Retina (tissue), 1 donor: ENCODE data around the gene SNURF.
A peak's percentile ranks its signal among the peaks of the same experiment; 100 is the strongest.
"Not testable (repeated sequence)": the region's sequence is repeated elsewhere in the genome, so short reads cannot be mapped to it uniquely, and the experiment has no call there.

Experiments
- DNase-seq: peaks from one replicate; pipeline ENCODE4 v3.0.0-alpha.2; 2016

Gene SNURF, protein sequence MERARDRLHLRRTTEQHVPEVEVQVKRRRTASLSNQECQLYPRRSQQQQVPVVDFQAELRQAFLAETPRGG

DNA sequence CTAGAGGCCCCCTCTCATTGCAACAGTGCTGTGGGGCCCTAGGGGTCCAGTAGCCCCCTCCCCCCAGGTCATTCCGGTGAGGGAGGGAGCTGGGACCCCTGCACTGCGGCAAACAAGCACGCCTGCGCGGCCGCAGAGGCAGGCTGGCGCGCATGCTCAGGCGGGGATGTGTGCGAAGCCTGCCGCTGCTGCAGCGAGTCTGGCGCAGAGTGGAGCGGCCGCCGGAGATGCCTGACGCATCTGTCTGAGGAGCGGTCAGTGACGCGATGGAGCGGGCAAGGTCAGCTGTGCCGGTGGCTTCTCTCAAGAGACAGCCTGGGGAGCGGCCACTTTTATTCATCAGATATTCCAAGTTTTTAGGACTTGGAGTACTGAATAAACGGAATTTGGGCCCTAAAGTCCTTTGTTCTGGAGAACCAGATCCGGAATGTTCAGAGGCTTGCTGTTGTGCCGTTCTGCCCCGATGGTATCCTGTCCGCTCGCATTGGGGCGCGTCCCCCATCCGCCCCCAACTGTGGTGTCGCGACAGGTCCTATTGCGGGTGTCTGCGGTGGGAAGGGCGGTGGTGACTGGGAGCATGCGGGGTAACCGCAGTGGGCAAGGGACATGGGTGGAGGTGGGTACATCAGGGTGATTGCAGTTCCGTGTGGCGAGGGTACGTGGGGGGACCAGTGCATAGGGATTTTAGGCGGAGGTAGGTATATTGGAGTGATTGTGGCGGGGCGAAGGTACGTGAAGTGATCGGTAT, at the start of gene SNURF, which contains the start of gene SNRPN:
Gene SNURF (plus strand): TSS at position 205 of the 748 bp plus-strand sequence. CDS start 62 bp downstream, at position 267.
Gene SNRPN (plus strand): TSS at position 205 of the 748 bp plus-strand sequence. CDS start 19,467 bp downstream, outside the sequence.
- peak; percentile 79 for DNase-seq

DNA sequence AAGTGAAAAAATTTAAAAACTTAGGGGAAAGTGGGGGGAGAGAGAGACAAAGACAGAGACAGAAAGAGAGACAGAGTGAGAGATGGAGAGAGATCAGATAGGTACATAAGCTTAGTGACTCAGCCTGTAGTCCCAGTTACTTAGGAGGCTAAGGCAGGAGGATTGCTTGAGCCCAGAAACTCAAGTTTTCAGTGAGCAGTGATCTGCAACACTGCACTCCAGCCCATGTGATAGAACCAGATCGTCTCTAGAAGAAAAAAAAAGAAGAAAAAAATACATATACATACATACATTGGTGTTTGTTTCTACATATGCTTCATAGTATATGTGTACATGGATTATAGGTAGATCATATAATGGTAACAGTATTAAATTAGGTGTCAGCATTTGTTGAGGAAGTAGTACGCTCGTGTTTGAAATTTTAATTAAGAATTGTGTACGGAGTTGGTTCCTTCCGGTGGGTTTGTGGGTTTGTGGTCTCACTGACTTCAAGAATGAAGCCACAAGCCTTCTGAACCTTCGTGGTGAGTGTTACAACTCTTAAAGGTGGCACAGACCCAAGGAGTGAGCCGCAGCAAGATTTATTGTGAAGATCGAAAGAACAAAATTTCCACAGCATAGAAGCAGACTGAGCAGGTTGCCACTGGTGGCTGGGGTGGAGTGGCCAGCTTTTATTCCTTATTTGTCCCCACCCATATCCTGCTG, 38.3 kb upstream of the SNURF start:
- DNase-seq: no peak

DNA sequence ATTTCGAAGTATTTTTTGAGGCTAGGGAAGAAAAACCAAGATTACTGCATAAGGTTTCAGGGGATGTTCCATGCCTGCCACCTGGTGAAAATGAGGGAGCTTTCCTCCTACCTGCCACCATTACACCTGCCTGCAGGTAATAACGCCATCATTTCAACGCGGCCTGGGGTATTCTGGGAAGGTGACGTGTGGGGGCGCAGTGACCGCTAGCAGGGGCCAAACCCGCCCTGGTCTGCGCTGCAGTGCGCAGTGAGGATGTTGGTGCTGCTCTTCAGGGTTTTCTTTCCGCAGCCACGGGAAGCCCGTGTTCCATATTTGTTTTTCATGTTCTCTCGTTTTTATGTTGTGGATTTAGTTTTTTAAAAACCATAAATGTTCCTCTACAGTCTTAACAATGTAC, 37.4 kb upstream of the SNURF start:
- no peak for DNase-seq

DNA sequence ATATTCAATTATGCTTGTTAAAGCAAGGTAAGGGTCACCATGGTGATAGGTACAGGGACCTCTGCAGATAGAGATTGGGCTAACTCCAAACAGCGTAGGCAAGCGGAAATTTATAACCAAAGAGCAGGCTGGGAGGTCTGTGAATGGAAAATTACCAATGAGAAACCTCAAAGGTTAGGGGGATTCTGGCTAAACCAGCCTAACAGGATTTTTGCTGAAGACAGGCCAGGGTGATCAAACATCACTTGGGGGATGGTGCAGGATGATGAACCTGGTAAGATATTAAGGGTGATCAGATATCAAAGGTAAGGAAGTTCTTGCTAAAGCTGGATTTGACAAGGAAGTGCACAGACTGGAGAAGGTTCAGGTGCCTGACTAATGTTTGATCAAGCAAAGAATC, 35.3 kb upstream of the SNURF start:
- no peak for DNase-seq

DNA sequence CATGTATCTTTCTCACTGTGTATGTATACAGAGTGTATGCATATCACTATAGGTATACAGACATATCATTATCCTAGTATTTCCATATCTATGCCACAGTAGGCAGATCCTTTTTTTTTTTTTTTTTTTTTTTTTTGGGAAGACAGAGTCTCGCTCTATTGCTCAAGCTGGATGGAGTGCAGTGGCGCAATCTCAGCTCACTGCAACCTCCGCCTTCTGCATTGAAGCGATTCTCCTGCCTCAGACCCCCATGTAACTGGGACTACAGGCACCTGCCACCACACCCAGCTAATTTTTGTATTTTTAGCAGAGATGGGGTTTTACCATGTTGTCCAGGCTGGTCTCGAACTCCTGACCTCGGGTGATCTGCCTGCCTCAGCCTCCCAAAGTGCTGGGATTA, 32.0 kb upstream of the SNURF start:
- DNase-seq: not testable (repeated sequence)

DNA sequence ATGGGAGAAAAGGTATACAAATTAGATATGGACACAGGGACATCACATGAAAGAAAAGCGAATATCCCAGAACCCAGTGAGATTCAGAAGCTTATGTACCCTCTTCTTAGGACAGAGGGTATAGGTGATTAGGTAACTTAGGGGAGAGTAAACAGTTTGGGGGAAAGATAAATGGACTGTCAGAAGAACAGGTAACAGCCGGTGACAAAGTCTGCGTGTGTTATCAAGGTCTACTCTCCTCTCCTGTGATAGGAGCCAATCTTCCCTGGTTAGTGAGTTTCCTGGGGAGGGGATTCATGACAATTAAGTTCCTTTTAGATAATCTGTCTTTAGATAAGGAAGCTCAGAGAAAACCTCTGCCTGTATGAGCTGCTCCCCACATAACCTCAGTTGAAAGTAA, 30.6 kb upstream of the SNURF start:
- DNase-seq: no peak

DNA sequence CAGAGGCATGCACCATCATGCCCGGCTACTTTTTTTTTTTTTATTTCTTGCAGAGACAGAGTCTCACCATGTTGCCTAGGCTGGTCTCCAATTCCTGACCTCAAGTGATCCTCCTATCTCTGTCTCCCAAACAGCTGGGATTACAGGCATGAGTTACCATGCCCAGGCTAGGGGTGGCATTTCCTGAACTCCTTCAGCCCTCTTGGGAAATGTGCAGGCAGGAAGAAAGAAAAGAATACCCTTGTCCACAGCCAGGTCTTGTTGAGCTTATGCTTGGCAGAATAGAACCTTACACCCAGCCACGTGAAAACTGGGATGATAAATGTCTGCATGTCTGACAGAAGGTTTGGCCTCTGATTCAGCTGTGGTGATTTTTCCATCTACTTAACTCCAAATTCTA, 30.2 kb upstream of the SNURF start:
- no peak for DNase-seq

DNA sequence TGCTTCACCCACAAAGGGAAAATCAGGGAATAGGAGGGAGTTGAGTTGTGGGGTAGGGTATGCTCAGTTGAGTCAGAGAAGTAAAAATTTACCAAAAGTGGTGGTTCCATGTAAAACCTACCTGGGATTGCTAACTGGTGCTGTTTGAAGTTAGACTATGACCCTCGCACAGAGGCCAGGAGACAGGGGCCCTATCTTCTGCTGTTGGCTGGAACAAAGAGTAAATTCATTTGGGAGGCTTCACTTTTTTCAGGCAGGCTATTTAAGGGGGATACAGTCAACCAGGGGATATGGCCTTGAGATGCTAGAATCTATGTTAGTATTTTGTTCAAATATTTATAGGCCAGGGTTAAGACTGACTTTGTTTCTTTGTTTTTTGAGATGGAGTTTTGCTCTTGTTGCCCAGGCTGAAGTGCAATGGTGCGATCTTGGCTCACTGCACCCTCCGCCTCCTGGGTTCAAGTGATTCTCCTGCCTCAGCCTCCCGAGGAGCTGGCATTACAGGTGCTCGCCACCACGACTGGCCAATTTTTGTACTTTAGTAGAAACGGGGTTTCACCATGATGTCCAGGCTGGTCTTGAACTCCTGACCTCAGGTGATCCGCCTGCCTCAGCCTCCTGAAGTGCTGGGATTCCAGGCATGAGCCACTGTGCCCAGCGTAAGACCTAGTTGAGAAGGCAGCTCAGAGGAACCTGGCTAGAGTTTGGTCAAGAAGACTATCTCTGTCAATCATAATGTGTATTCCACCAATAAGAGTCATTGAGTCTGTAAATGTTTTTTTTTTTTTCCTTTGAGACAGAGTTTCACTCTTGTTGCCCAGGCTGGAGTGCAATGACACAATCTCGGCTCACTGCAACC, 22.7 kb upstream of the SNURF start:
- DNase-seq: not testable (repeated sequence)

DNA sequence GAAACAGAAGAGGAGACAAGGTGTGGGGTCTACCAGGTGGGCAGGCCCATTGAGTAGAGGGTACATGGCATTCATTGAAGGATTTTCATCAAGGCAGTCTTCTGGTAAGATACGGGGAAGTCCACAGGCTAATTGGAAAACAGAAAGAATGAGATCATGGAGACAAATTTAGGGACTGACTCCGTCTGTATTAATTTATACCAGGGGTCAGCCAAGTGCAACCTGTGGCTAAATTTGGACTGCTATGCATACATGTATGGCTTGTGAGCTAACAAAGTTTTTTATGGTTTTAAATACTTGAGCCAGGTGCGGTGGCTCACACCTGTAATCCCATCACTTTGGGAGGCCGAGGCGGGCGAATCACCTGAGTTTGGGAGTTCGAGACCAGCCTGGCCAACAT, 21.1 kb upstream of the SNURF start:
- DNase-seq: no peak

DNA sequence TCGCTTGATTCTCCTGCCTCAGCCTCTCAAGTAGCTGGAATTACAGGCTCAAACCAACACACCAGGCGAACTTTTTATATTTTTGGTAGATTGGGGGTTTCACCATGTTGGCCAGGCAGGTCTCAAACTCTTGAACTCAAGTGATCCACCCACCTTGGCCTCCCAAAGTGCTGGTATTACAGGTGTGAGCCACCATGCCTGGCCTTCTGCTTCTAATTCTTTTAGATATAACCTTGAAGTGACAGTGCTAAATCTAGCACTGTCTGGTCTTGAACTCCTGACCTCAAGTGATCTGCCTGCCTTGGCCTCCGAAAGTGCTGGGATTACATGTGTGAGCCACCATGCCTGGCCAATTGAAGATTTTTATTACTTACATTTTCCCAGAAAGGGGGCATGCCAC, 16.6 kb upstream of the SNURF start:
- DNase-seq: not testable (repeated sequence)

DNA sequence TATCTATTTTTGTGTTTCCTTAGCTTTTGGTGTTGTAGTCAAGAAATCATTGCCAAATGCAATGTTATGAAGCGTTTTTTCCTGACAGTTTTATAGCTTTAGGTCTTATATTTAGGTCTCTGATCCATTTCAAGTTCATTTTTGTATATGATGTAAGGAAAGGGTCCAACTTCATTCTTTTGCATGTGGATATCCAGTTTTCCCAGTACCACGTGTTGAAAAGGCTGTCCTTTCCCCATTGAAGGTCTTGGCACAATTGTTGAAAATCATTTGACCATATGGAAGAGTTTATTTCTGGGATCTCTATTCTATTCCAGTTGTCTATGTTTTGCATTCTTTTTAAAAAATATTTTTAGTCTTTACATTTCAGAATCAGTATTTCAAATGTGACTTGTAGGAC, 14.6 kb upstream of the SNURF start:
- DNase-seq: no peak

DNA sequence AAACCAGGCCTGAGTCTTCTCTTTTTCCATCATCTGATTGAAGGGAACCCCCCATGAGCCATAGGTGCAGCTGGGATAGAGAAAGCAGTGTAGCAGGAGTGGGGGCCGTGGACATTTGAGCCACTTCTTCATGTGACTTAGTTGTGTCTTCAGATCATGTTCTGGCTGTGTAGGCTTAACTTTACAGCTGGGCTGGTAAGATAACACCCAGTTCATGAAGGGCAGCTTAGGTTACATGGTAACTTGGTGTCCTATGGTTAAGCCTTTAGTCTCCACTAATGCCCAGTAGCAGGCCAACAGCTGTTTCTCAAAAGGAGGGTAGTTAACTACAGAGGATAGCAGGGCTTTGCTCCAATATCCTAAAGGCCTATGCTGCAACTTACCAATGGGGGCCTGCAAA, 11.4 kb upstream of the SNURF start:
- DNase-seq: no peak

DNA sequence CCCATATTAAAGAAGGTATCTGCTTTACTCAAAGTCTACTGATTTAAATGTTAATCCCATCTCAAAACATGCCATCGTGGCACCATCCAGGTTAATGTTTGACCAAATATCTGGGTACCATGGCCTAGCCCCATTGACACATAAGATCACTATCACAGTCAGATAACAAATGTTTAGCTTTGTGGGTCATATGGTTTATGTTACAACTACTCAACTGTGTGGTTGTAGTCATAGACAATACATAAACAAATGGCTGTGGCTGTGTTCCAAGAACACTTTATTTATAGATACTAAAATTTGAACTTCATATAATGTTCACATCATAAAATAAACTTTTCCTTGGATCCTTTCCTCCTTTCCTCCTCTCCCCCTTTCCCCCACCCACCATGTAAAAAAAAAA, 9.8 kb upstream of the SNURF start:
- no peak for DNase-seq

DNA sequence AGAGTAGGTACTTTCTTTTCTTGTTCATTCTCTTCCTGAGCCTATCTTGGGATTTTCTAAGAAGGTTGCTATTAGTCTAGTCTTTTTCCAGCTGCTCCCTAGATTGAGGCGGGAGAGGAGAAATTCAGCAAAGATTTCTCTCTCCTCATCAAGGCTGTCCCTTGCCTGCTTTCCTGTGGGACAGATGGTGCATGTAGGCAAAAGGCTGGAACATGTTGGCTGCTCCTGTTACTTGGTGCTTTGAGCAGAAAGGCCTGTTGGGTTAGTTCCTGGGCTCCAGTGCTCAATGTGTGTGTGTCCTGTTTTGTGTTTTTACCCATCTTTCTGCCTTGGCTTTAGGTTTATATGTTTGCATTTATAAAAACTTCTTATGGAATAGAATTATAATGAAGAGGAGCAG, 9.1 kb upstream of the SNURF start:
- DNase-seq: no peak

DNA sequence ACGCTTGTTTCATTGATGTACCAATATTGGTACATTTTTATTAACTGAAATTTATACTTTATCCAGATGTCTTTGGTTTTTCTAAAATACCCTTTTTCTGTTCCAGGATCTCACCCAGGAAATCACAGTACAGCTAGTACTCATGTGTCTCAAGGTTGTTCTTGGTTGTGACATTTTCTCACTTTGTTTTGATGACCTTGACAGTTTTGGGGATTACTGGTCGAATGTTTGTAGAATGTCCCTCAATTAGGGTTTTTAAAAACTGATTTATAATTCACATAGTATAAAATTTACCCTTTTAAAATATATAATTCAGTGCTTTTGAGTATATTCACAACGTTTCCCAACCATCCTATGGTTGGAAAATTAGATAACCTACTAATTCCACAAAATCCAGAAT, 6.3 kb upstream of the SNURF start:
- no peak for DNase-seq

DNA sequence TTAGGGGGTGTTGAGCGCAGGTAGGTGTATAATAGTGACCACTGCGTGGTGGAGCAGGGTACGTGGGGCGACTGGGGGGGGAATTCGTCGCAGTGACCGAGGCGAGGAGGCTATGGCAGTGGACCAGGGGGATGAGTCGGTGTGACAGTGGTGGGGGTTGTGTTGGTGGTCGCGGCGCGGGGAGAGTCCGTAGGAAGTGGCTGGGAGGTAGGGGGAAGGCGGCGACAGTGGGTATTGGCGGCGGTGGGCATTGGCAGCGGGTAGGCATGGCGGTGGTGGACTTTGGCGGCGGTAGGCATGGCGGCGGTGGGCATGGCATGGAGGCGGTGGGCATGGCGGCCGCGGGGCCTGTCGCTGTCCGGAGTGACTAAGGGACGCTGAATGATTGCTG, 739 bp downstream of the SNURF start:
- no peak for DNase-seq

DNA sequence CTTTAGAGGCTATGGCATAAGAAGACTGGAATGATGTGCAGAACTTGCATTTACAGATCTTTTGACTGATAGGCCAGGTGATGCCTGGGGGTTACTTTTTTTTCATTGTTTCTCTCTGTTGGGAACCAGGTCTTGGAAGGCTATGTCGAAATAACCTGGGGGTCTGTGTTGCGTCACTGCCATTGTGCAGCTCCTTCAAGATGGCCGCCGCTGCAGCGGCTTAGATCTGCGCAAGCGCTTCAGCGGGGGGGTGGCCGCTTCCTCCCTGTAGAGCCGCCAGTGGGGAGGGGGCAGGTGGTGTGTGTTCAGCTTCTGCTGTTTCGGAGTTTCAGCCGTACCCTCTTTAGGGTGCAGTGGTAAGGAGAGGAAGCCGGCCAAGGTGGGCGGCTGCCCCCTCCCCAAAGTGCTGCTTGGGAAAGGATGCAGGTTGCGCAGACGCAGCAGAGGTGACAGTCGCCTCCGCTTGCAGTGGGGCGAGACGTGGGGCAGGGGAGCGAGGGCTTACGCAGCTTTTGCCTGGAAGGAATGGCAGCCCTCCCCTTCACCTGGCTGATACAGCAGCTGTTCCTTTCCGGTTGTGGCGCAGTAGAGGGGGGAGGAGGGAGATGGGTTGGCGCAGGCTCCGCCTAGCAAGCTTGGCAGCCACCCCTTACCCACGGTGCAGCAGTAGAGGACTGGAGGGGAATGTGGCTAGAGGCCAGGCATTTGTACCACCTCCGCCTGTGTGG, 1.5 kb downstream of the SNURF start:
- DNase-seq: peak; percentile 90

DNA sequence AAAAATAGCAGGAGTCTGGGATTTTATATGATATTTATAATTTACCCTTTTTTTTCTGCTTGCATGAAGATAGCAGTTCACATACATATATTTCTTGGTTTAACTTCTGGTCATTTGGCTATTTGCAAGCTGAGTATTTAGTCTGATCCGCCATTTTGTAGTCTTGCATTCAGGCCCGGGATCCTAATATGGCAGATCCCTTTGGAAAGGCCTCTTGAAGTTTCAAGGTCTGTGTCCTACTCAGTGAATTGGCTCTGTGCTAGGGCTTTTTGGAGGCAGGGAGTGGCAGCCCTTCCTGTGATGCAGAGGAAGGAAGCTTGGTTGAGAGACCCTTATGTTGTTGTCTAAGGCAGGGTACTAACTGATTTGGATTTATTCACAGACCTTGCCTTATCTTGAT, 2.9 kb downstream of the SNURF start:
- no peak for DNase-seq

DNA sequence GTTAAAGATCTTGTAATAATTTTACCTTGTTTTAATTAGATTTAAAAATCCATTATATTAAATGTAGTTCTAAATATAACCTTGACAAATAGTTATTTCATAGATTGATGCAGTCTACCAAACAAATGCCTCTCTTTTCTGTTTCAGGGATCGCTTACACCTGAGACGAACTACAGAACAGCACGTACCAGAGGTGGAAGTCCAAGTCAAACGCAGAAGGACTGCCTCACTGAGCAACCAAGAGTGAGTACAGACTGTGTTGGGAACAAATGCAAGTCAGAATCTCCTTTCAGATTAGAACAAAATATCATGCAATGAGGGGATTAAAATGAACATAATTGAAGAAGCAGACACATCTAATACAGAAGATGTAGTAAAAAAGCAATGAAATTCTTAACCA, 7.2 kb downstream of the SNURF start:
- DNase-seq: no peak

DNA sequence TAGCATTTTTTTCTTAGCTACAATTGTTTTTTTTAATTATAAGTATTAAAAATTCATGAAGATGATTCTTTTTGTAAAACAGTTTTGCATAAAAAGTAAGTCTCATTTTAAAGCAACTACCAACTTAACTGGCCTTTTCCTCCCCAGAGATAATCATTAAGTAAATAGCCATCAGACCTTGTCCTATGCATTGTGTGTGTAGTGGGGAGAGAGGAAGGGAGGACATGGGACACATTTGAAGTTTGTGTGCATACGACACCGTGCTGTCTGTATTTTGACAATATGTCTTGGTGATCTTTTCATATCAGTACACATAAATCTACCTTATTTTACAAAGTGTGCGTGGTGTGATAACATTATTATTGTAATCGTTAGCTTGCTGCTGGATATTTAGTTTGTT, 8.1 kb downstream of the SNURF start:
- no peak for DNase-seq

DNA sequence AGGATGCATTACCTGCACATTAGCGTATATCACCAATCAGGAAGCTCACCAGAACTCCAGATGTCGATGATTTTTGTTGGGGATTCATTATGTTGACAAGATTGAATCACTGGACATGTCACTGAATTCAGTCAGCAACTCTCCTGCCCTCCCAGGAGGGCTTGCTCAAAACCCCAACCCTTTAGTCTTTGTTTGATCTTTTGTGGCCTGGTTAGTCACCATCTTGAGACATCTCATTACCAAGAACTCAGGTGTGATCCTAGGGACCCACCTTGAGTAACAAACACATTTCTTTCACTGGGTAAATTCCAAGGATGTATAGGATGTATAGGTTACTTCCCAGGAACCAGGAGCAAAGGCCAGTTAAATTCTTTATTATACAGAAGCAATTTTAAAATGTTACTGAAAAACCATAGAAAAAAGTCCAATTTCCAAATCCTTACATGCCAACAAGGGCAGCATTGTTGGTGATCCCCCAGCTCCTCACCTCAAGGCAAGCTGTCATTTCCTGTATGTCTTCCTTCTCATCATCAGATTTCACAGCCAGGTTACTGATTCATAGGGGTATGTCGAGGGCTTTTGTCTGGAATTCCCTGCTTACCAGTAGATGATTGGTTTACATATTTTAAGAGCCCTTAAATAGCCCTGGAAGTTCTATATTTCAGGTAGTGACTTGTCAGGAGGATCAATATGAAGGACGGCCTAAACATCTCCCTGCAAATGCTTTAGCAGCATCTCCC, 11.7 kb downstream of the SNURF start:
- DNase-seq: no peak

DNA sequence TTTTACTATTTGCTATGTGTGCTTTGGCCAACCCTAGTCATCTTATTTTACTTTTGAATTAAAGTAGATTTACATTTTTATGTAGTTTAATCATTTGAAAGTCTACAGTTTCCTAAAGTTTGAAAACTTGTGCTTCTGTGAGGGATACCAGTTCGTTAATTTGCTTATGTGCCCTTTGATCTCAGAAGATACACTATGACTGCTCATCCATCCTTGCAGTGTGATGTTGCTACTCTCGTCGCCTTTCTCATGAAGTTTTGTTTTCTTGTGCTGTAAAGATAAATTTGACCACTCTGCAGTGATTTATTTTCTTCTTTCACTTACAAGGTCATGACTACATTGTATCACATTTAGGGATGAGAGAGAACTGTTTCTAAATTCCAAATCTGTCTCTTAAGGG, 16.3 kb downstream of the SNURF start:
- no peak for DNase-seq
